HCT116 (cell line): ENCODE results near the gene ZNF595. TPM values are rescaled to one million over a fixed set of nuclear protein-coding genes. Genes with fewer than 3 reads are reported as not detected.

ENCODE experiments used
- CEBPB ChIP-seq: IDR thresholded peaks from 2 replicates; pipeline ENCODE4 v1.6.1; 2012; ENCODE audit warnings: low read depth
- CTCF ChIP-seq, 3 experiments: fragments of 200-600 bp in 1 of 3; sonication (generic) in 1 of 3; IDR thresholded peaks in 2 of 3; conservative IDR thresholded peaks in 1 of 3; 2 replicates each; pipeline ENCODE4 v1.5.1; 2012 to 2017; ENCODE audit warnings: low read depth in 2 of 3, low read length in 2 of 3, antibody characterized with exemption in 1 of 3, borderline replicate concordance in 1 of 3, control low read depth in 1 of 3, mild to moderate bottlenecking in 1 of 3, mixed read lengths in 1 of 3, mixed run types in 1 of 3, moderate library complexity in 1 of 3; ENCODE audit not compliant: insufficient read depth in 1 of 3
- POLR2A ChIP-seq: IDR thresholded peaks from 2 replicates; pipeline ENCODE4 v1.7.0; 2011; ENCODE audit warnings: borderline replicate concordance; ENCODE audit not compliant: insufficient read depth, insufficient read length; ENCODE audit errors: extremely low read depth
- SIN3A ChIP-seq: IDR thresholded peaks from 2 replicates; pipeline ENCODE4 v1.6.1; 2012; ENCODE audit warnings: low read depth
- SP1 ChIP-seq: IDR thresholded peaks from 2 replicates; pipeline ENCODE4 v1.6.1; 2012; ENCODE audit warnings: low read depth
- total RNA-seq: library from RNA; stranded (reverse); gene quantifications from one replicate; pipeline ENCODE4 v1.2.1, GENCODE V29; 2021; ENCODE audit not compliant: unreplicated experiment

The ZNF595 gene
- total RNA-seq, 1 experiment from 2014 or later, result 4.0 TPM

- no peak for TF ChIP-seq CTCF (IDR thresholded peaks at IDR 0.05 in 2 of 3, conservative IDR thresholded peaks at IDR 0.05 in 1 of 3; ENCODE audit: borderline replicate concordance in 1 of 3, insufficient read depth in 1 of 3, low read depth in 2 of 3, low read length in 2 of 3)
- no peak for TF ChIP-seq SIN3A
- TF ChIP-seq CEBPB, result no peak
- no peak for TF ChIP-seq SP1
- no peak for TF ChIP-seq POLR2A
Observed at GRCh38 chr4:132483-132882, 79.4 kb downstream of the ZNF595 start (continued).

Other genes starting within 250 kb of the ZNF595 start
- gene ZNF718, start 71.2 kb downstream of the ZNF595 start, total RNA-seq, result 0.07 TPM